Spinal cord (tissue), 4 donors: ENCODE results near the gene ST6GALNAC2. TPM values are rescaled to one million over a fixed set of nuclear protein-coding genes. Genes with fewer than 3 reads are reported as not detected.

ENCODE experiments used
- polyA plus RNA-seq, 2 donors: library from polyadenylated mRNA; unstranded; fragments of 120-200 nt; gene quantifications; one replicate each; pipeline ENCODE4 v1.2.1, GENCODE V29; 2013; ENCODE audit not compliant: insufficient read length in 2 of 2
- small RNA-seq: library from RNA; depleted of rRNA; stranded (forward); fragments of <200 nt; gene quantifications from one replicate; pipeline ENCODE3, GENCODE V24; 2014; ENCODE audit warnings: low replicate concordance
- total RNA-seq, 2 donors: library from RNA; depleted of rRNA in 1 of 2; stranded (reverse); fragments of 120-200 nt in 1 of 2; fragments of >200 nt in 1 of 2; gene quantifications; one replicate each; pipeline versions ENCODE4 v1.2.3 to v1.2.4, GENCODE V29; 2013 to 2014

Gene ST6GALNAC2
- total and polyA plus RNA-seq, 4 donors, result 8.0 to 29.1 (median 23.2) TPM

Small RNAs within 50 kb of the gene (small RNA-seq; reads per million reads assigned to genes)
- not detected for gene AC015802.2
- gene SNORD1A, result not detected
- 296 reads per million, percentile 99 among the genes with 10 or more reads in this experiment for gene SNORD1B

Other genes with a start within 250 kb of the ST6GALNAC2 start
- gene PRPSAP1, start 231.9 kb downstream of the ST6GALNAC2 start, total RNA-seq, result 10 to 100 TPM; 71.7 to 72.3 TPM
- 100 to 1,000 TPM; 101 to 105 TPM for gene PRPSAP1, start 231.9 kb downstream of the ST6GALNAC2 start, polyA plus RNA-seq
- gene SPHK1, start 201.3 kb downstream of the ST6GALNAC2 start, total RNA-seq, result 10 to 100 TPM in 1 of 2 donors, 1 to 10 TPM in 1; 3.8 to 14.5 TPM
- gene SPHK1, start 201.3 kb downstream of the ST6GALNAC2 start, polyA plus RNA-seq, result 1 to 10 TPM; 3.3 to 7.4 TPM
- 10 to 100 TPM; 25.0 to 33.2 TPM for gene UBE2O, start 132.7 kb downstream of the ST6GALNAC2 start, total RNA-seq
- gene UBE2O, start 132.7 kb downstream of the ST6GALNAC2 start, polyA plus RNA-seq, result 10 to 100 TPM; 38.4 to 47.4 TPM
- under 1 TPM; 0.20 to 0.28 TPM for gene AANAT, start 118.3 kb downstream of the ST6GALNAC2 start, total RNA-seq
- gene AANAT, start 118.3 kb downstream of the ST6GALNAC2 start, polyA plus RNA-seq, result under 1 TPM; 0.60 to 0.83 TPM
- gene RHBDF2, start 84.4 kb downstream of the ST6GALNAC2 start, total RNA-seq, result 1 to 10 TPM; 6.3 to 7.1 TPM
- 10 to 100 TPM; 10.6 to 10.9 TPM for gene RHBDF2, start 84.4 kb downstream of the ST6GALNAC2 start, polyA plus RNA-seq
- gene CYGB, start 48.2 kb downstream of the ST6GALNAC2 start, total RNA-seq, result 10 to 100 TPM in 1 of 2 donors, 1 to 10 TPM in 1; 9.0 to 14.3 TPM
- gene CYGB, start 48.2 kb downstream of the ST6GALNAC2 start, polyA plus RNA-seq, result 10 to 100 TPM; 34.1 to 34.4 TPM
- 1 to 10 TPM; 4.0 to 8.9 TPM for gene PRCD, start 45.8 kb downstream of the ST6GALNAC2 start, total RNA-seq
- gene PRCD, start 45.8 kb downstream of the ST6GALNAC2 start, polyA plus RNA-seq, result 10 to 100 TPM in 1 of 2 donors, 1 to 10 TPM in 1; 9.8 to 11.8 TPM
- gene ST6GALNAC1, start 57.9 kb upstream of the ST6GALNAC2 start, total RNA-seq, result 1 to 10 TPM; 1.2 to 3.3 TPM
- gene ST6GALNAC1, start 57.9 kb upstream of the ST6GALNAC2 start, polyA plus RNA-seq, result 1 to 10 TPM; 4.6 TPM
- gene MXRA7, start 125.1 kb upstream of the ST6GALNAC2 start, total RNA-seq, result 100 to 1,000 TPM; 136 to 167 TPM
- gene MXRA7, start 125.1 kb upstream of the ST6GALNAC2 start, polyA plus RNA-seq, result 100 to 1,000 TPM; 154 to 173 TPM
- gene JMJD6, start 140.7 kb upstream of the ST6GALNAC2 start, total RNA-seq, result 10 to 100 TPM; 15.4 to 16.4 TPM
- gene JMJD6, start 140.7 kb upstream of the ST6GALNAC2 start, polyA plus RNA-seq, result 10 to 100 TPM; 18.6 to 26.2 TPM
- 10 to 100 TPM; 17.5 to 30.2 TPM for gene METTL23, start 141.0 kb upstream of the ST6GALNAC2 start, total RNA-seq
- gene METTL23, start 141.0 kb upstream of the ST6GALNAC2 start, polyA plus RNA-seq, result 10 to 100 TPM; 25.9 to 28.2 TPM
- 100 to 1,000 TPM in 1 of 2 donors, 10 to 100 TPM in 1; 78.3 to 161 TPM for gene SRSF2, start 151.5 kb upstream of the ST6GALNAC2 start, total RNA-seq
- 100 to 1,000 TPM; 264 to 268 TPM for gene SRSF2, start 151.5 kb upstream of the ST6GALNAC2 start, polyA plus RNA-seq
- gene MFSD11, start 152.3 kb upstream of the ST6GALNAC2 start, total RNA-seq, result 10 to 100 TPM; 37.1 to 72.9 TPM
- gene MFSD11, start 152.3 kb upstream of the ST6GALNAC2 start, polyA plus RNA-seq, result 10 to 100 TPM; 28.9 to 45.5 TPM